ENCODE data around the gene CCIN. TPM values are rescaled to one million over a fixed set of nuclear protein-coding genes. Genes with fewer than 3 reads are reported as not detected.

CCIN gene
- total RNA-seq, 1 experiment from 2014 or later = 0.13 TPM

GRCh38 chr9:36188212-36188611 is 19.0 kb downstream of the CCIN start:
- ChIA-PET POLR2A (no interaction called here), CTCF (no interaction called here)
- intact Hi-C loops (cut with micrococcal nuclease; ENCODE audit: unreplicated experiment) (no loop called here), in situ Hi-C loops (cut with HindIII; ENCODE audit: low pct_unique_long_range_greater_than_20kb, low sequenced_read_pairs) (no loop called here)
- no peak overlapping the region for H3K27ac ChIP-seq (ENCODE audit: low read length)
- peaks cover 18% of the 10 kb centered on the region for H3K4me1 ChIP-seq (ENCODE audit: control insufficient read depth, insufficient read depth, low read length)
- no peaks in the 10 kb centered on the region for H3K9me3 ChIP-seq (ENCODE audit: control insufficient read depth, insufficient read depth, low read depth, low read length)
- no peak overlapping the region for H3K4me3 ChIP-seq (ENCODE audit: low read depth in 2 of 2, low read length in 2 of 2)
- no peaks in the 10 kb centered on the region; the same call in 1 of the 2 replicates for H3K36me3 ChIP-seq (ENCODE audit: control insufficient read depth, insufficient read depth, low read length)
- H3K27me3 ChIP-seq (ENCODE audit: control insufficient read depth, insufficient read depth, low read length) = no peaks in the 10 kb centered on the region
- no TSS peak for BruUV-seq (replicated peaks)
- ATAC-seq (no peak), DNase-seq (ENCODE audit: low read depth, low spot score) (no peak)
- TF ChIP-seq SIN3A (IDR thresholded peaks at IDR 0.05; ENCODE audit: borderline replicate concordance, insufficient read depth, low read depth, low read length) (no peak), TCF7L2 (IDR thresholded peaks at IDR 0.05; ENCODE audit: low read depth, low read length) (no peak), POLR2AphosphoS5 (IDR thresholded peaks at IDR 0.05; ENCODE audit: low read depth, low read length) (no peak)
- TF ChIP-seq, protein P1, sequence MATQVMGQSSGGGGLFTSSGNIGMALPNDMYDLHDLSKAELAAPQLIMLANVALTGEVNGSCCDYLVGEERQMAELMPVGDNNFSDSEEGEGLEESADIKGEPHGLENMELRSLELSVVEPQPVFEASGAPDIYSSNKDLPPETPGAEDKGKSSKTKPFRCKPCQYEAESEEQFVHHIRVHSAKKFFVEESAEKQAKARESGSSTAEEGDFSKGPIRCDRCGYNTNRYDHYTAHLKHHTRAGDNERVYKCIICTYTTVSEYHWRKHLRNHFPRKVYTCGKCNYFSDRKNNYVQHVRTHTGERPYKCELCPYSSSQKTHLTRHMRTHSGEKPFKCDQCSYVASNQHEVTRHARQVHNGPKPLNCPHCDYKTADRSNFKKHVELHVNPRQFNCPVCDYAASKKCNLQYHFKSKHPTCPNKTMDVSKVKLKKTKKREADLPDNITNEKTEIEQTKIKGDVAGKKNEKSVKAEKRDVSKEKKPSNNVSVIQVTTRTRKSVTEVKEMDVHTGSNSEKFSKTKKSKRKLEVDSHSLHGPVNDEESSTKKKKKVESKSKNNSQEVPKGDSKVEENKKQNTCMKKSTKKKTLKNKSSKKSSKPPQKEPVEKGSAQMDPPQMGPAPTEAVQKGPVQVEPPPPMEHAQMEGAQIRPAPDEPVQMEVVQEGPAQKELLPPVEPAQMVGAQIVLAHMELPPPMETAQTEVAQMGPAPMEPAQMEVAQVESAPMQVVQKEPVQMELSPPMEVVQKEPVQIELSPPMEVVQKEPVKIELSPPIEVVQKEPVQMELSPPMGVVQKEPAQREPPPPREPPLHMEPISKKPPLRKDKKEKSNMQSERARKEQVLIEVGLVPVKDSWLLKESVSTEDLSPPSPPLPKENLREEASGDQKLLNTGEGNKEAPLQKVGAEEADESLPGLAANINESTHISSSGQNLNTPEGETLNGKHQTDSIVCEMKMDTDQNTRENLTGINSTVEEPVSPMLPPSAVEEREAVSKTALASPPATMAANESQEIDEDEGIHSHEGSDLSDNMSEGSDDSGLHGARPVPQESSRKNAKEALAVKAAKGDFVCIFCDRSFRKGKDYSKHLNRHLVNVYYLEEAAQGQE (IDR thresholded peaks at IDR 0.05; ENCODE audit: insufficient read depth in 1 of 2, low read depth in 2 of 2, low read length in 1 of 2) = no peak
- TF ChIP-seq, protein P2, sequence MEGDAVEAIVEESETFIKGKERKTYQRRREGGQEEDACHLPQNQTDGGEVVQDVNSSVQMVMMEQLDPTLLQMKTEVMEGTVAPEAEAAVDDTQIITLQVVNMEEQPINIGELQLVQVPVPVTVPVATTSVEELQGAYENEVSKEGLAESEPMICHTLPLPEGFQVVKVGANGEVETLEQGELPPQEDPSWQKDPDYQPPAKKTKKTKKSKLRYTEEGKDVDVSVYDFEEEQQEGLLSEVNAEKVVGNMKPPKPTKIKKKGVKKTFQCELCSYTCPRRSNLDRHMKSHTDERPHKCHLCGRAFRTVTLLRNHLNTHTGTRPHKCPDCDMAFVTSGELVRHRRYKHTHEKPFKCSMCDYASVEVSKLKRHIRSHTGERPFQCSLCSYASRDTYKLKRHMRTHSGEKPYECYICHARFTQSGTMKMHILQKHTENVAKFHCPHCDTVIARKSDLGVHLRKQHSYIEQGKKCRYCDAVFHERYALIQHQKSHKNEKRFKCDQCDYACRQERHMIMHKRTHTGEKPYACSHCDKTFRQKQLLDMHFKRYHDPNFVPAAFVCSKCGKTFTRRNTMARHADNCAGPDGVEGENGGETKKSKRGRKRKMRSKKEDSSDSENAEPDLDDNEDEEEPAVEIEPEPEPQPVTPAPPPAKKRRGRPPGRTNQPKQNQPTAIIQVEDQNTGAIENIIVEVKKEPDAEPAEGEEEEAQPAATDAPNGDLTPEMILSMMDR (IDR thresholded peaks at IDR 0.05) = no peak

DNA sequence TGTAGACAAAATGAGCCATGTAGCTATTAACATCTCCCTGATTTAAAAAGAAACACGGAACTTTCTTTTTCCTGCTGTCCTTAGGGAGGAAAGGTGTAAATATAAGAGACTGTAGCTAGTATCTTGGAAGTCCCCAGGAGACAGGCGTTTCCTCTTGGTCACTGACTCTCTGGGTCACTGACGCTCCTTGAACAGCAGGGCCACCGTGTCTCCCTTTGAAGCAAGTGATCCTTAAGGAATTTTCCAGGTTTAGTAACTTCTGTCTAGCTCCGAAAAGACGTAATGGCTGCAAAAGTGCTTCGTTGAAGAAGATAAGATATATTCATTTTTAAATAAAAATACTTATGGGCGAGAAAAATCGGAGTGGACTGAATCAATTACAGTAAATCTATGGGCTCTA is 20.8 kb downstream of the CCIN start:
- intact Hi-C loops (cut with micrococcal nuclease; ENCODE audit: unreplicated experiment) = no loop called here
- in situ Hi-C loops (cut with HindIII; ENCODE audit: low pct_unique_long_range_greater_than_20kb, low sequenced_read_pairs) = no loop called here
- TF ChIP-seq POLR2AphosphoS5 (IDR thresholded peaks at IDR 0.05; ENCODE audit: low read depth, low read length) (no peak), TCF7L2 (IDR thresholded peaks at IDR 0.05; ENCODE audit: low read depth, low read length) (no peak), SIN3A (IDR thresholded peaks at IDR 0.05; ENCODE audit: borderline replicate concordance, insufficient read depth, low read depth, low read length) (no peak)
- TF ChIP-seq, protein P1 (IDR thresholded peaks at IDR 0.05; ENCODE audit: insufficient read depth in 1 of 2, low read depth in 2 of 2, low read length in 1 of 2) = no peak
- TF ChIP-seq, protein P2 (IDR thresholded peaks at IDR 0.05) = no peak
- Histone ChIP-seq H3K9me3 (ENCODE audit: control insufficient read depth, insufficient read depth, low read depth, low read length) (no peaks in the 10 kb centered on the region), H3K27ac (ENCODE audit: low read length) (peak overlapping the region; percentile 99), H3K36me3 (ENCODE audit: control insufficient read depth, insufficient read depth, low read length) (peaks cover 4% of the 10 kb centered on the region; the same call in 1 of the 2 replicates), H3K4me1 (ENCODE audit: control insufficient read depth, insufficient read depth, low read length) (peaks cover 30% of the 10 kb centered on the region), H3K4me3 (ENCODE audit: low read depth in 2 of 2, low read length in 2 of 2) (peak overlapping the region; percentile 78 to 97), H3K27me3 (ENCODE audit: control insufficient read depth, insufficient read depth, low read length) (no peaks in the 10 kb centered on the region)
- no TSS peak for BruUV-seq (replicated peaks)
- ChIA-PET POLR2A (interaction anchor here (0.5 to 1.8 kb wide), 18 partner anchors 8 to 395 kb away, joined by 3 to 13 read pairs (median 4); no protein-coding TSS in a partner anchor), CTCF (interaction anchor here (0.5 to 2.8 kb wide), 10 partner anchors 8 to 1197 kb away, joined by 3 to 10 read pairs (median 5); no protein-coding TSS in a partner anchor)
- DNase-seq (ENCODE audit: low read depth, low spot score) = no peak
- no peak for ATAC-seq

Measured in Panc1 (cell line).